Measurements from ENCODE around the gene CCDC122.
"Not testable (repeated sequence)": the region's sequence is repeated elsewhere in the genome, so short reads cannot be mapped to it uniquely, and the experiment has no call there.

CCDC122 gene

GRCh38 chr13:43830497-43830881 lies 49.1 kb downstream of the CCDC122 start:
- no peaks in the 10 kb centered on the region for H3K36me3 ChIP-seq (ENCODE audit: insufficient read depth, insufficient read length, low read length)
- no peak for DNase-seq (ENCODE audit: low read depth, low spot score)
- H3K4me3 ChIP-seq (ENCODE audit: insufficient read length, low read depth) = no peak overlapping the region
- no peaks in the 10 kb centered on the region for H3K9me3 ChIP-seq (ENCODE audit: insufficient read depth, low read length)
- H3K4me1 ChIP-seq (ENCODE audit: insufficient read depth, insufficient read length) = no peaks in the 10 kb centered on the region
- no peaks in the 10 kb centered on the region for H3K27me3 ChIP-seq (ENCODE audit: insufficient read depth, insufficient read length)
- H3K9ac ChIP-seq (ENCODE audit: insufficient read length, low read depth) = no peak overlapping the region
- no peak for TF ChIP-seq ZNF274 (IDR thresholded peaks at IDR 0.05; ENCODE audit: low read depth, low read length)
- TF ChIP-seq SUZ12 (IDR thresholded peaks at IDR 0.05; ENCODE audit: extremely low read depth, insufficient read depth, insufficient read length) = no peak
- no peak for TF ChIP-seq YY1 (IDR thresholded peaks at IDR 0.05; ENCODE audit: insufficient read depth, insufficient read length)

- H3K9me3 ChIP-seq (ENCODE audit: insufficient read depth, low read length); H3K27me3 ChIP-seq (ENCODE audit: insufficient read depth, insufficient read length); H3K4me1 ChIP-seq (ENCODE audit: insufficient read depth, insufficient read length); H3K9ac ChIP-seq (ENCODE audit: insufficient read length, low read depth); H3K4me3 ChIP-seq (ENCODE audit: insufficient read length, low read depth); H3K36me3 ChIP-seq (ENCODE audit: insufficient read depth, insufficient read length, low read length); DNase-seq (ENCODE audit: low read depth, low spot score): not testable (repeated sequence)
Measured at GRCh38 chr13:43824656-43825055, 54.9 kb downstream of the CCDC122 start.

GRCh38 chr13:43822969-43823368 lies 56.6 kb downstream of the CCDC122 start:
- TF ChIP-seq ZNF274 (IDR thresholded peaks at IDR 0.05; ENCODE audit: low read depth, low read length) = no peak
- no peak for TF ChIP-seq YY1 (IDR thresholded peaks at IDR 0.05; ENCODE audit: insufficient read depth, insufficient read length)
- no peak for TF ChIP-seq SUZ12 (IDR thresholded peaks at IDR 0.05; ENCODE audit: extremely low read depth, insufficient read depth, insufficient read length)
- no peak for DNase-seq (ENCODE audit: low read depth, low spot score)
- Histone ChIP-seq H3K27me3 (ENCODE audit: insufficient read depth, insufficient read length) (no peaks in the 10 kb centered on the region), H3K4me3 (ENCODE audit: insufficient read length, low read depth) (no peak overlapping the region), H3K36me3 (ENCODE audit: insufficient read depth, insufficient read length, low read length) (no peaks in the 10 kb centered on the region), H3K9ac (ENCODE audit: insufficient read length, low read depth) (no peak overlapping the region), H3K4me1 (ENCODE audit: insufficient read depth, insufficient read length) (no peaks in the 10 kb centered on the region), H3K9me3 (ENCODE audit: insufficient read depth, low read length) (no peaks in the 10 kb centered on the region)

GRCh38 chr13:43816401-43816889 lies 63.1 kb downstream of the CCDC122 start:
- Histone ChIP-seq H3K9ac (ENCODE audit: insufficient read length, low read depth) (no peak overlapping the region), H3K4me1 (ENCODE audit: insufficient read depth, insufficient read length) (no peaks in the 10 kb centered on the region), H3K36me3 (ENCODE audit: insufficient read depth, insufficient read length, low read length) (no peaks in the 10 kb centered on the region), H3K27me3 (ENCODE audit: insufficient read depth, insufficient read length) (no peaks in the 10 kb centered on the region), H3K9me3 (ENCODE audit: insufficient read depth, low read length) (no peaks in the 10 kb centered on the region), H3K4me3 (ENCODE audit: insufficient read length, low read depth) (no peak overlapping the region)
- TF ChIP-seq YY1 (IDR thresholded peaks at IDR 0.05; ENCODE audit: insufficient read depth, insufficient read length) (no peak), ZNF274 (IDR thresholded peaks at IDR 0.05; ENCODE audit: low read depth, low read length) (no peak), SUZ12 (IDR thresholded peaks at IDR 0.05; ENCODE audit: extremely low read depth, insufficient read depth, insufficient read length) (no peak)
- no peak for DNase-seq (ENCODE audit: low read depth, low spot score)

GRCh38 chr13:43815204-43815603 lies 64.3 kb downstream of the CCDC122 start:
- DNase-seq (ENCODE audit: low read depth, low spot score) = no peak

GRCh38 chr13:43808676-43809075 lies 70.9 kb downstream of the CCDC122 start:
- H3K36me3 ChIP-seq (ENCODE audit: insufficient read depth, insufficient read length, low read length) = no peaks in the 10 kb centered on the region
- H3K4me3 ChIP-seq (ENCODE audit: insufficient read length, low read depth) = no peak overlapping the region
- no peak for TF ChIP-seq ZNF274 (IDR thresholded peaks at IDR 0.05; ENCODE audit: low read depth, low read length)
- no peak for TF ChIP-seq YY1 (IDR thresholded peaks at IDR 0.05; ENCODE audit: insufficient read depth, insufficient read length)
- TF ChIP-seq SUZ12 (IDR thresholded peaks at IDR 0.05; ENCODE audit: extremely low read depth, insufficient read depth, insufficient read length) = no peak
- no peak for DNase-seq (ENCODE audit: low read depth, low spot score)
- H3K4me1 ChIP-seq (ENCODE audit: insufficient read depth, insufficient read length) = no peaks in the 10 kb centered on the region
- H3K27me3 ChIP-seq (ENCODE audit: insufficient read depth, insufficient read length) = no peaks in the 10 kb centered on the region
- H3K9ac ChIP-seq (ENCODE audit: insufficient read length, low read depth) = no peak overlapping the region
- H3K9me3 ChIP-seq (ENCODE audit: insufficient read depth, low read length) = no peaks in the 10 kb centered on the region

More at GRCh38 chr13:43815204-43815603, 64.3 kb downstream of the CCDC122 start:
- Histone ChIP-seq H3K4me1 (ENCODE audit: insufficient read depth, insufficient read length) (no peaks in the 10 kb centered on the region), H3K9ac (ENCODE audit: insufficient read length, low read depth) (no peak overlapping the region), H3K9me3 (ENCODE audit: insufficient read depth, low read length) (no peaks in the 10 kb centered on the region), H3K4me3 (ENCODE audit: insufficient read length, low read depth) (no peak overlapping the region), H3K27me3 (ENCODE audit: insufficient read depth, insufficient read length) (no peaks in the 10 kb centered on the region), H3K36me3 (ENCODE audit: insufficient read depth, insufficient read length, low read length) (no peaks in the 10 kb centered on the region)
- no peak for TF ChIP-seq YY1 (IDR thresholded peaks at IDR 0.05; ENCODE audit: insufficient read depth, insufficient read length)
- TF ChIP-seq ZNF274 (IDR thresholded peaks at IDR 0.05; ENCODE audit: low read depth, low read length) = no peak
- TF ChIP-seq SUZ12 (IDR thresholded peaks at IDR 0.05; ENCODE audit: extremely low read depth, insufficient read depth, insufficient read length) = no peak

- H3K9me3 ChIP-seq (ENCODE audit: insufficient read depth, low read length) = no peaks in the 10 kb centered on the region
- H3K4me1 ChIP-seq (ENCODE audit: insufficient read depth, insufficient read length) = no peaks in the 10 kb centered on the region
- no peak overlapping the region for H3K9ac ChIP-seq (ENCODE audit: insufficient read length, low read depth)
- DNase-seq (ENCODE audit: low read depth, low spot score) = no peak
- no peaks in the 10 kb centered on the region for H3K27me3 ChIP-seq (ENCODE audit: insufficient read depth, insufficient read length)
- H3K36me3 ChIP-seq (ENCODE audit: insufficient read depth, insufficient read length, low read length) = no peaks in the 10 kb centered on the region
- no peak overlapping the region for H3K4me3 ChIP-seq (ENCODE audit: insufficient read length, low read depth)
- TF ChIP-seq YY1 (IDR thresholded peaks at IDR 0.05; ENCODE audit: insufficient read depth, insufficient read length) (no peak), ZNF274 (IDR thresholded peaks at IDR 0.05; ENCODE audit: low read depth, low read length) (no peak), SUZ12 (IDR thresholded peaks at IDR 0.05; ENCODE audit: extremely low read depth, insufficient read depth, insufficient read length) (no peak)
Measured at GRCh38 chr13:43805681-43806128, 73.8 kb downstream of the CCDC122 start.

GRCh38 chr13:43805071-43805468 lies 74.5 kb downstream of the CCDC122 start:
- no peak overlapping the region for H3K9ac ChIP-seq (ENCODE audit: insufficient read length, low read depth)
- DNase-seq (ENCODE audit: low read depth, low spot score) = no peak

More at GRCh38 chr13:43805071-43805468, 74.5 kb downstream of the CCDC122 start:
- H3K9me3 ChIP-seq (ENCODE audit: insufficient read depth, low read length) = no peaks in the 10 kb centered on the region
- TF ChIP-seq ZNF274 (IDR thresholded peaks at IDR 0.05; ENCODE audit: low read depth, low read length) (no peak), YY1 (IDR thresholded peaks at IDR 0.05; ENCODE audit: insufficient read depth, insufficient read length) (no peak), SUZ12 (IDR thresholded peaks at IDR 0.05; ENCODE audit: extremely low read depth, insufficient read depth, insufficient read length) (no peak)
- H3K36me3 ChIP-seq (ENCODE audit: insufficient read depth, insufficient read length, low read length) = no peaks in the 10 kb centered on the region
- no peaks in the 10 kb centered on the region for H3K27me3 ChIP-seq (ENCODE audit: insufficient read depth, insufficient read length)
- no peaks in the 10 kb centered on the region for H3K4me1 ChIP-seq (ENCODE audit: insufficient read depth, insufficient read length)
- H3K4me3 ChIP-seq (ENCODE audit: insufficient read length, low read depth) = no peak overlapping the region

Measured in NT2/D1 (cell line).